Tibial nerve (tissue), 4 donors: Measurements from ENCODE around the gene GJB1.

Source experiments
- CTCF ChIP-seq, 5 experiments: fragments of 200-600 bp in 3 of 5; fragments of 450-650 bp in 2 of 5; sonication (generic) in 3 of 5; IDR thresholded peaks; one replicate each; pipeline ENCODE4 v1.5.1; 2016 to 2019; ENCODE audit warnings: antibody characterized with exemption in 5 of 5, mild to moderate bottlenecking in 3 of 5, moderate library complexity in 2 of 5
- EP300 ChIP-seq, 2 donors: sonication (generic); formaldehyde crosslinking; IDR thresholded peaks; one replicate each; pipeline ENCODE4 v1.6.1; 2017; ENCODE audit warnings: antibody characterized with exemption in 2 of 2, mild to moderate bottlenecking in 1 of 2
- POLR2A ChIP-seq, 2 donors: fragments of 450-650 bp; IDR thresholded peaks; one replicate each; pipeline ENCODE4 v1.6.1; 2017; ENCODE audit warnings: antibody characterized with exemption in 2 of 2, mild to moderate bottlenecking in 2 of 2, moderate library complexity in 2 of 2

- no peak for TF ChIP-seq POLR2A (IDR thresholded peaks at IDR 0.05)
- no peak for TF ChIP-seq CTCF (IDR thresholded peaks at IDR 0.05)
- TF ChIP-seq EP300 (IDR thresholded peaks at IDR 0.05), result no peak
Observed at GRCh38 chrX:71244359-71245128, 21.5 kb downstream of the GJB1 start.
